Measurements from ENCODE around the gene SORBS1. TPM values are rescaled to one million over a fixed set of nuclear protein-coding genes. Genes with fewer than 3 reads are reported as not detected.

Gene SORBS1
- total RNA-seq, 1 experiment from 2014 or later = 4.1 TPM

GRCh38 chr10:95493862-95494261, 67.3 kb downstream of the SORBS1 start:
- Histone ChIP-seq H3K27ac (ENCODE audit: low read length) (no peak overlapping the region), H3K4me2 (ENCODE audit: low read length) (no peak overlapping the region), H3K79me2 (ENCODE audit: low read length) (no peaks in the 10 kb centered on the region), H4K20me1 (ENCODE audit: low read length) (no peaks in the 10 kb centered on the region), H3K9me3 (ENCODE audit: low read length) (no peaks in the 10 kb centered on the region), H3K4me1 (ENCODE audit: insufficient read depth, low read length) (no peaks in the 10 kb centered on the region), H2AFZ (ENCODE audit: low read length) (no peak overlapping the region), H3K4me3 (ENCODE audit: low read length) (no peak overlapping the region), H3K36me3 (ENCODE audit: low read depth, low read length) (no peaks in the 10 kb centered on the region), H3K9ac (ENCODE audit: low read length) (no peak overlapping the region), H3F3A (ENCODE audit: low read length, unreplicated experiment) (no peaks in the 10 kb centered on the region), H3K27me3 (ENCODE audit: low read length) (no peaks in the 10 kb centered on the region), H3K9me2 (replicated peaks; ENCODE audit: low read length) (no peaks in the 10 kb centered on the region)
- ATAC-seq = no peak
- ChIA-PET CTCF (no interaction called here), POLR2A (ENCODE audit: unreplicated experiment) (no interaction called here)
- no peak for TF ChIP-seq EZH2 (IDR thresholded peaks at IDR 0.05; ENCODE audit: low read length, unreplicated experiment)
- TF ChIP-seq EZH2phosphoT487 (IDR thresholded peaks at IDR 0.05; ENCODE audit: borderline replicate concordance, low read length) = no peak
- TF ChIP-seq, protein P1, sequence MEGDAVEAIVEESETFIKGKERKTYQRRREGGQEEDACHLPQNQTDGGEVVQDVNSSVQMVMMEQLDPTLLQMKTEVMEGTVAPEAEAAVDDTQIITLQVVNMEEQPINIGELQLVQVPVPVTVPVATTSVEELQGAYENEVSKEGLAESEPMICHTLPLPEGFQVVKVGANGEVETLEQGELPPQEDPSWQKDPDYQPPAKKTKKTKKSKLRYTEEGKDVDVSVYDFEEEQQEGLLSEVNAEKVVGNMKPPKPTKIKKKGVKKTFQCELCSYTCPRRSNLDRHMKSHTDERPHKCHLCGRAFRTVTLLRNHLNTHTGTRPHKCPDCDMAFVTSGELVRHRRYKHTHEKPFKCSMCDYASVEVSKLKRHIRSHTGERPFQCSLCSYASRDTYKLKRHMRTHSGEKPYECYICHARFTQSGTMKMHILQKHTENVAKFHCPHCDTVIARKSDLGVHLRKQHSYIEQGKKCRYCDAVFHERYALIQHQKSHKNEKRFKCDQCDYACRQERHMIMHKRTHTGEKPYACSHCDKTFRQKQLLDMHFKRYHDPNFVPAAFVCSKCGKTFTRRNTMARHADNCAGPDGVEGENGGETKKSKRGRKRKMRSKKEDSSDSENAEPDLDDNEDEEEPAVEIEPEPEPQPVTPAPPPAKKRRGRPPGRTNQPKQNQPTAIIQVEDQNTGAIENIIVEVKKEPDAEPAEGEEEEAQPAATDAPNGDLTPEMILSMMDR (conservative IDR thresholded peaks at IDR 0.05; ENCODE audit: low read depth, low read length) = no peak
- no TSS peak for BruUV-seq (replicated peaks)
- DNase-seq = no peak
- intact Hi-C loops (cut with micrococcal nuclease) = no loop called here

DNA sequence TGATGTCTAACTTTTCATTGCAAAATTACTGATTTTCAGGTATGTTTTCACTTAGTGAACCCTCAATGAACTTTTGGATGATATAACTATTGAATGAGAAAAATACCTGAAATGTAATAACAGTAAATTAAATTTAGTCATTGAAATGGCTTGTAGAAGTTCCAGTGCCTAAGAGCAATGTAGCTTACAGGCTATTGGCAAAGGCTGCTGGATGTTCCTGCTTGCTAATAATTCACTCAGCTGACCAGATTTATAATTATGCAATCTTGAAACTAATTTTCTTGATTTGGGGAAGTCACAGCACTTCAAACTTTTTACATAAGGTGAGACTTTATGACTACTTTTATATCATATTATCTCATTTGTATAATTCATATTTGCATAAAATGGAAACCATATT, 73.2 kb downstream of the SORBS1 start:
- no peak for ATAC-seq
- H3K79me2 ChIP-seq (ENCODE audit: low read length) = no peaks in the 10 kb centered on the region
- H2AFZ ChIP-seq (ENCODE audit: low read length) = no peak overlapping the region
- intact Hi-C loops (cut with micrococcal nuclease) = no loop called here
- no peaks in the 10 kb centered on the region for H3K9me2 ChIP-seq (replicated peaks; ENCODE audit: low read length)
- DNase-seq = no peak
- H3K27me3 ChIP-seq (ENCODE audit: low read length) = no peaks in the 10 kb centered on the region
- no peaks in the 10 kb centered on the region for H3K4me1 ChIP-seq (ENCODE audit: insufficient read depth, low read length)
- H3K27ac ChIP-seq (ENCODE audit: low read length) = no peak overlapping the region
- H4K20me1 ChIP-seq (ENCODE audit: low read length) = no peaks in the 10 kb centered on the region
- no peak overlapping the region for H3K4me2 ChIP-seq (ENCODE audit: low read length)
- CTCF ChIA-PET = no interaction called here
- no TSS peak for BruUV-seq (replicated peaks)
- no peak overlapping the region for H3K4me3 ChIP-seq (ENCODE audit: low read length)
- H3K36me3 ChIP-seq (ENCODE audit: low read depth, low read length) = no peaks in the 10 kb centered on the region
- POLR2A ChIA-PET (ENCODE audit: unreplicated experiment) = no interaction called here
- no peak for TF ChIP-seq EZH2phosphoT487 (IDR thresholded peaks at IDR 0.05; ENCODE audit: borderline replicate concordance, low read length)
- no peak for TF ChIP-seq EZH2 (IDR thresholded peaks at IDR 0.05; ENCODE audit: low read length, unreplicated experiment)
- TF ChIP-seq, protein P1 (conservative IDR thresholded peaks at IDR 0.05; ENCODE audit: low read depth, low read length) = no peak
- no peaks in the 10 kb centered on the region for H3K9me3 ChIP-seq (ENCODE audit: low read length)
- no peaks in the 10 kb centered on the region for H3F3A ChIP-seq (ENCODE audit: low read length, unreplicated experiment)
- no peak overlapping the region for H3K9ac ChIP-seq (ENCODE audit: low read length)

DNA sequence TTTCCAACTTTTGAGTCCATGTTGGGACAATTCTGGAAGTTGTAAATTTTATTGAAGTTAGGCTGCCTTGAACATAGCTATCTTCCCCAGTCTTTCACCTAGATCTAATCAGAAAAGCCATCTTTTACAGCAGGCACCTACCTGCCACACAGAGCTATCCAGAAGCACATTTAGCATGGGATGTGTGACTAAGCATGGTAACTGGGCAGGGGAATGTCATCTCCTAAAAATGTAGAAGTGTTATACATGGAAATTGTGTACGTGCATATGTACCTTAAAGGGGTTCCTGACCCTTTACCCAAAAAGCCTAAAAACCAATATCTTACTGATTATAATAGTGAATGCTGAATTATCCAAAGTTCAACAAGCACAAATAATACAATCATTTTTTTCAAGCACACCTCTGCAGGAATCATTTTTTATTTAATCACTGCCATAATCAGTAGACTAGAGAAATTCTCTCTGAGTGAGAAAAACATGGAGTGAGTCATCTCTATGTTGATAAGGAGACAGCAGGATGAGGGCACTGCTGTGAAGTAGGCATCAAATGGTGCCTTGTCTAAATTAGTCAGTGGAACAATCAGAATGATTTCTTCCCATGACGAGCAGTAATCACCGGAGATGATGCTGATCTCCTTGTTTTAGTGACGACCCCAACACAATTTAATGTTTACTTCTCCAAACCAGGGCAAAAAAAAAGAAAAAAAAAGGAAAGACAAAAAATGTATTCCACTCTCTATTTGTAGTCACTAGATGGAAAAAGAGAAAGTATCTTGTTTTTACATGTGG, 75.9 kb downstream of the SORBS1 start:
- H3K4me2 ChIP-seq (ENCODE audit: low read length) = no peak overlapping the region
- DNase-seq (peak; percentile 2), ATAC-seq (no peak)
- H3K27ac ChIP-seq (ENCODE audit: low read length) = no peak overlapping the region
- H3K79me2 ChIP-seq (ENCODE audit: low read length) = no peaks in the 10 kb centered on the region
- no peak overlapping the region for H2AFZ ChIP-seq (ENCODE audit: low read length)
- H3K36me3 ChIP-seq (ENCODE audit: low read depth, low read length) = no peaks in the 10 kb centered on the region
- H3K27me3 ChIP-seq (ENCODE audit: low read length) = no peaks in the 10 kb centered on the region
- no peaks in the 10 kb centered on the region for H3K9me3 ChIP-seq (ENCODE audit: low read length)
- no peaks in the 10 kb centered on the region for H3K4me1 ChIP-seq (ENCODE audit: insufficient read depth, low read length)
- no peak overlapping the region for H3K9ac ChIP-seq (ENCODE audit: low read length)
- intact Hi-C loops (cut with micrococcal nuclease) = no loop called here
- H3K9me2 ChIP-seq (replicated peaks; ENCODE audit: low read length) = no peaks in the 10 kb centered on the region
- ChIA-PET POLR2A (ENCODE audit: unreplicated experiment) (no interaction called here), CTCF (no interaction called here)
- H3F3A ChIP-seq (ENCODE audit: low read length, unreplicated experiment) = no peaks in the 10 kb centered on the region
- TF ChIP-seq EZH2 (IDR thresholded peaks at IDR 0.05; ENCODE audit: low read length, unreplicated experiment) = no peak
- TF ChIP-seq EZH2phosphoT487 (IDR thresholded peaks at IDR 0.05; ENCODE audit: borderline replicate concordance, low read length) = no peak
- TF ChIP-seq, protein P1 (conservative IDR thresholded peaks at IDR 0.05; ENCODE audit: low read depth, low read length) = no peak
- BruUV-seq (replicated peaks) = no TSS peak
- H4K20me1 ChIP-seq (ENCODE audit: low read length) = no peaks in the 10 kb centered on the region
- no peak overlapping the region for H3K4me3 ChIP-seq (ENCODE audit: low read length)
